GM21367 (cell line): Measurements from ENCODE around the gene PPP2R2C.

Experiments
- ATAC-seq: cut with Tn5 transposase; IDR thresholded peaks from one replicate; pipeline ENCODE4 v1.9.1; 2021; ENCODE audit not compliant: unreplicated experiment

PPP2R2C gene

DNA sequence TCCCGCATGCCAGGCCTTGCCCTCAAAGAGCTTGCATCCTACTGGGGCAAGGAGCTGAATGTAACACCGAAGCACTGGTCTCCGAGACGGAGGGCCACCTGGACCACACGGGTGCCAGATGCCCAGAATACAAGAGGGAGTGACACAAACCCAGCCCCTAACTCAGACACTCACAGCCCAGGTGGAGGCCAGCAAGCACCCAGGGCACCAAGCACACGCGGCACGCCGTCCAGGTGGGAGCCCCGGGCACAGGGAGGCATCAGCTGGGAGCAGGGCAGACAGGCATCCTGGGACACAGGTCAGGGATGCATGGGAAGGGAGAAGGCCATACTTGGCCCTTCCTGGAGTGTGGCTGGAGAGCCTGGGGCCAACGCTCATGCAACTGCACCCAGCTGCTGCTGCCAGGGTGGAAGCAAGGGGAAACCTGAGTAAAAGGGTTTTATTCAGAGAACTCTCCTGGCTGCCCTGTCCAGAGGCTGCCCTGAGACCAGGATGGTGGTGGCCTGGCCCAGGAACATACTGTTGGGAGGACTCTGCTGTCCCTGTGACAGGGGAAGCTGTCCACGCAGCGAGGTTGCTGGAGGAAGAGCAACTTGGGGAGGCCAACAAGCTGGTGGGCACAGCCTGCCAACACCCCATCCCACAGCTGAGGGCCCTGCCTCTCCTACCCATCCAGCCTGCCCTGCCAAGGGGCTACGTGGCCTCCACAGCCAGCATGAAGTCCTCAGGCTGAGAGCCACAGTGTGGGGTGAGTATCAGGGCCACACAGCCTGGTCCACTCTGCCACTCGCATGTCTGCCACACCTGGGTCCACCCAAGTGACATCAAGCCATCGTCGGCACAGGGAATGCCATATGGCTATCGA, 22.2 kb upstream of the PPP2R2C start:
- ATAC-seq: no peak

- no peak for ATAC-seq
These were observed 21.4 kb upstream of the PPP2R2C start for GRCh38 chr4:6493658-6494304.

GRCh38 chr4:6492861-6493657, 20.6 kb upstream of the PPP2R2C start:
- no peak for ATAC-seq

DNA sequence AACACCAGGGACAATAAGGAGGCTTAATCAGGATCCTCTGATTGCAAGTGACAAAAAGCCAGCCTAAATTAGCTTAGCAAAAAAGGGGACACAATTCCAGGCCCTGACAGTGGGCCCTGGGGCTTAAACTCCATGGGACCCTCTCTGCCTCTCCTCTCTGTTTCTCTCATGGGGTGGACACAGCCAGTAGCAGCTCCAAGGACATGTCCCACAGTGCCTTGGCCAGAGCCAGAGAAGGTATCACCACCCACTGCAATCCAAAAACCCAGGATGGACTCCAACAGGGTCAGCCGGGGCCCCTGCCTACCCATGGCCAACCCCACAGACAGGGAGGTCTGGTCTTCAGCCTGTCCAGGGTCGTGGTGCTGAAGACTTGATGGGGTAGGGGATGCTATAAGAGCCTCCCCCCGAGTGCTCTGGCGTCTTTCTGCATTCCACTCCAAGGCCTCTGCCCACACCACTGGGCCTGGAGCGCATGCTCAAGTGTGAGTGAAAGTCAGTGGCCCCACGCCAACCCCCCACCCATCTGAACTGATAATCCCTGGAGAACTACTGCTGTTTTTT, 19.7 kb upstream of the PPP2R2C start:
- no peak for ATAC-seq

DNA sequence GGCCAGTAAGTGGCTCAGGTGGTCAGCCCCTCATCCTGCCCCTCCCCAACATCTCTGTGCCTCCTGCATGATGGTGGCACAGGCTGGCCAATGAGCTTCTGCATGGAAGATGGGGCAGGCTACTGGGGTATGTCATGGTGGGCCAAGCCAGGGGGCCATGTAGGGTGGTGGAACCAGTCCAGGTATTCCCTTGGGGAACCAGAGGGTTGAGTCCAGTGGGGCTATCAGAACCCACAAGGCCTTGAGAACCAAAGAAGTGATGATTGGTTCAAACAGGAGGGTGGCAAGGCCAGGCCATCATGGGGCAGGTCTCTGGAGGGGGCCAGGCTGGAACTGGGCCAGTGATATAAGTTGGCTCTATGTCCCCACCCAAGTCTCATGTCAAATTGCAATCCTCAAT, 18.8 kb upstream of the PPP2R2C start:
- ATAC-seq: no peak

DNA sequence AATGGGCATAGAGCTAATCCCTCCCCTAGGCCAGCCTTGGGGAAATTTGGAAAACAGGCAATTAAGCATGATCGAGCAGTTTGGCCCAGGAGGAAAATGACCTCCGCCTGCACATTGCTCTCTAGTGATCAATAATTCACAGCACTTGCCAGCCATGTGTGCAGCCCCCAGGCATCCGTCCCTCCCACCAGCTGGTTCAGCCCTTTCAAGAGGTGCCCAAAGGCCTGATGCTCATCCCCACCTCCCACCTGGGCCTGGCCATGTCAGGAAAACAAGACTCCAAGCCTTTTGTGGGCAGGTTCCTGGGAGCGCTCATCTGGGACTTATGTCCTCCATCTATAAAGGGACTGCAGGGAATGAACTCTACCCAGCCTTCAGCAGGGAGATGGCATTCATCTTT, 17.5 kb upstream of the PPP2R2C start:
- ATAC-seq: no peak

GRCh38 chr4:6487466-6487865, 15.1 kb upstream of the PPP2R2C start:
- no peak for ATAC-seq

DNA sequence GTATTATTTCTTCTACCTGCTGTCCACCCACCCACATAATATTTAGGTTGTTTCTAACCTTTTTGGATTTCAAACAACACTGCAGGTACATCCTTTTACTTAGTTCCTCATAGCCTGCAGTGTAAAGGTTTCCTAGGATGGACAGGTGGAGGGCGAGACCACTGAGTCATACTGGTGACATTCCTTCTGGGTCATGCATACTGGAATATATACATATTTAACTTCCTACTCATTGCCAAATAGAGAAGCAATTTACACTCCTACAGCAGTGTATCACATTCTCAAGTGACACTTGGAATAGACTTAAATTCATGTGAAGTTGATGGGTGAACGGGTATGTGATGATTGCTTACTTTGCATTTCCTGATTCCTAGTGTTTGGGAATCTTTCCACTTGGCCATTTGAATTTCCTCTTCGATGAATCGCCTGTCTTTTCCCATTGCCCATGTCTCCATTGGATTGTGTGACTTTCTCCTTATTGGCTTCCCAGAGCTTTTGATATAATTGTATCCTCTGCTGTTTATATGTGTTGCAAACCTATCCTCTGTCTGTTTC, 8.2 kb upstream of the PPP2R2C start:
- no peak for ATAC-seq

GRCh38 chr4:6478546-6479220, 6.3 kb upstream of the PPP2R2C start:
- no peak for ATAC-seq

DNA sequence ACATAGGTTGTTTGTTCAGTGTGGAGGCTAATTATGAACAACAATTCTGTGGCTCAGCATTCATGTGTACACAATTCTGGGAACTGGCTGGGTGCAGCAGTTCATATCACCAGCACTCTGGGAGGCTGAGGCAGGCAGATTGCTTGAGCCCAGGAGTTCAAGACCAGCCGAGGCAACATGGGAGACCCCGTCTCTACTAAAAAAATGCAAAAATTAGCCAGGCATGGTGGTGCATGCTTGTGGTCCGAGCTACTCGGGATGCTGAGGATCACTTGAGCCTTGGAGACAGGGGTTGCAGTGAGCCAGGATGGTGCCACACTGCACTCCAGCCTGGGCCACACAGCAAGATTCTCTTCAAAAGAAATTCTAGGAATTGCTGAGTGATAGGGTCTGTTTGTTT, 4.5 kb upstream of the PPP2R2C start:
- ATAC-seq: no peak

- ATAC-seq: no peak
These were observed 3.1 kb upstream of the PPP2R2C start for GRCh38 chr4:6475492-6476020.

DNA sequence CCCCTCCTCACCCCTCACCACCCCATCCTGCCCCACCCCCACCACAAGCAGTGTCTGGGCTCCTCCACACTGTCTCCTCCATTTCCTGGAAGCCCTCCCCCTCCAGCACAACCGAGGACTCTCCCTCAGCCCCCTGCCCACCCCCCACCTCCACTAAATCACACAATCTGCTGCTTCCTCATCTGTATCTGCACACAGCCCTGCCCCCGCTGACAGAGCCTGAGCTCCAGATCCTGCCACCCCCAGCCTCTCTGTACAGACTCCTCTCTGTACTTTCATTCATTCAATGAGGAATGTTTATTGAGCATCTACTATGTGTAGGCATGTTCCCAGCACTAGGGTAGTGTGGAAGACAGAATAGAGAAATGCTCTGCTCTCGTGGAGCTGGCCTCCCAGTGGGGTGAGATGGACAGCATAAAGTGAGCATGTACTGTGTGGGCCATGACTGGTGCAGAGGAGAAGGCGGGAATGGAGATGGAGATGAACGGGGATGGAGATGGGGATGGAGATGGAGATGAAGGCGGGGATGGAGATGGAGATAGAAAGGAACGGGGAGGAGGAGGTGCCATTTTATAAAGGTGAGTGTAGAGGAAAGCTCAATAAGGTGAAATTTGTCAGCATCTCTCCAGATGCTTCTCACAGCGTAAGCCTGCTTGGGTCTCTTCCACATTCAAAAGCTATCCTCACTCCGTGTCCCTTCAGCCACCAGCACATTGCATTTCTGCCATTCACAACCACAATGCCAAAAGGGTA, 2.5 kb upstream of the PPP2R2C start:
- no peak for ATAC-seq

DNA sequence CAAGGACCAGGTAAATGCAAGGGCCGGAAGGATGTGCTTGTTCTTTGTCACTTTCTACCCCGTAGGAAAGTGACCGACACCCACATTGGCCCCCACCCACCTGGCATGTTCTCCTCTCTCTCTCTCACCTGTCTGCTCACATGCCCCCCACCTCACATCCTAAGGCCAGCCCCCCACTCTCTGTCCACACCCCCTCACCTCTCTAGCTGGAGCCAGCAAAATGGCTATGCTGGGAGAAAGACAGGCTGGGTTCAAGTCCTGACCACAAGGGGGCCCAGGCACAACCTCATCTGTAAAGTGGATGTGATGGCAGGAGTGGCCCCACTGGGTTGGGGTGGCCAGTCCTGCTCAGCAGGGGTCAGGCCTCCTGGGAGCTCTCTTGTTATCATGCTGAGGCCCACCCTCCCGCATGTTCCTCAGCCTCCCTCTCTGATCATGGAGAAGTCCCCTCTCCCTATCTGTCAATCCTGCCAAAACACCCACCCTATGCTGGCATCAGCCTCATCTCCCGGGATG, 1.7 kb upstream of the PPP2R2C start:
- ATAC-seq: no peak

- ATAC-seq: no peak
These were observed 1.0 kb upstream of the PPP2R2C start for GRCh38 chr4:6473264-6474052.

- no peak for ATAC-seq
These were observed 417 bp downstream of the PPP2R2C start for GRCh38 chr4:6472008-6472386.

GRCh38 chr4:6471307-6472007, 957 bp downstream of the PPP2R2C start:
- ATAC-seq: no peak

DNA sequence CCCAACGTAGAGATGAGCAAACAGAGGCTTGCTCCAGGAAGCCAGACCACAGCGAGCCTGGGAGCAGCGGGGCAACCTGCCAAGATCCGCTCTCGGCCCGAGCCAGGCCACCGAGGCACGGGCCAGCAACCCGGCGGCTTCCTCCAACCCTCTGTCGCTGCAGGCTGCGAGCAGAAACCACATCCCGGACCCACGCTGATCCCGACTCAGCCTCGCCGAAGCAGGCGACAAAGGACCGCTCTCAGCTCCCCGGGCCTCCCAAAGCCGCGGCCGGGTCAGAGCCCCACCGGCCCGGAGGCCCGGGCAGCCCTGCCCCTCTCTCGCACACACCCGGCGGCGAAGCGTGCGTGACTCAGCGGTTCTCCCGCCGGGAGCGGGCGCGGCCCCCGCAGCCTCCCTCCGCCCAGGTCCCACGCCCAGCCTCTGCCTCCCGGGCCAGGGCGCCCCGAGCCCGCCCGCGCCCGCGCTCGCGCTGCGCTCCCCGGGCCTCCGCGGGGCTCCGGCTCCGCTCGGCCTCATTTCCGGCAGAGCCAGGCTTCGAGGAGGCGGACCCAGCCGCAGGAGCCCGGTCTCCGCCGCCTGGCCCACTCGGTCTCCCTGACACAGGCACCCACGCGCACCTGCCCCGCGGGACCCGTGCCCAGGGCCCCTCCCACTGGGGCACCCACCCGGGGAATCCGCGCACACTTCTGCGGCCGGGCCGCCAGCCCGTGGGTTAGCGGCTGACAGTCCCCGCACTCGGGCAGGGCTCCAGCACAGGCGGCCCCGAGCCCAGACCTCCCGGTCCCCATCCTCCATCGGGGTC, 1.7 kb downstream of the PPP2R2C start:
- no peak for ATAC-seq
